H1 (cell line): ENCODE data around the gene TUBA3D. TPM values are rescaled to one million over a fixed set of nuclear protein-coding genes. Genes with fewer than 3 reads are reported as not detected.
"Not testable (repeated sequence)": the region's sequence is repeated elsewhere in the genome, so short reads cannot be mapped to it uniquely, and the experiment has no call there.

Experiments
- CTCF ChIA-PET: fragments of 300-600 bp; sonication (Branson Sonifier 250); formaldehyde crosslinking; loops from one replicate; lab custom pipeline; 2021; ENCODE audit not compliant: partially characterized antibody; lab: Charles Lee
- POLR2A ChIA-PET: fragments of 300-600 bp; sonication (Branson Sonifier 250); formaldehyde crosslinking; loops from one replicate; lab custom pipeline; 2021; ENCODE audit warnings: inconsistent platforms; ENCODE audit not compliant: partially characterized antibody; lab: Charles Lee
- DNase-seq, 2 experiments: peaks; one replicate each; pipeline versions ENCODE4 v3.0.0 to v3.0.0-alpha.2; 2010 to 2022; ENCODE audit warnings: low spot score in 2 of 2, low read depth in 1 of 2, mixed read lengths in 1 of 2
- FAIRE-seq: peaks from 2 replicates; lab custom pipeline; 2011; peaks lifted over from hg19 to GRCh38; lab: Jason Lieb, UNC
- H2AFZ ChIP-seq: 2 replicates; pipeline ENCODE4 v1.8.1; 2012; ENCODE audit warnings: low read length, inconsistent platforms
- H2AK5ac ChIP-seq: 2 replicates; pipeline ENCODE4 v1.6.1; 2013; ENCODE audit warnings: low read depth, low read length
- H2BK120ac ChIP-seq: replicated peaks from 2 replicates; pipeline ENCODE3; 2013; ENCODE audit warnings: low read depth, low read length, inconsistent platforms
- H2BK12ac ChIP-seq: 2 replicates; pipeline ENCODE4 v1.6.1; 2013; ENCODE audit warnings: low read depth, low read length
- H2BK15ac ChIP-seq: 2 replicates; pipeline ENCODE4 v1.6.1; 2013; ENCODE audit warnings: low read length
- H2BK20ac ChIP-seq: 2 replicates; pipeline ENCODE4 v1.6.1; 2013; ENCODE audit warnings: low read length
- H2BK5ac ChIP-seq: 2 replicates; pipeline ENCODE4 v1.6.1; 2013; ENCODE audit warnings: low read depth, low read length
- H3K14ac ChIP-seq: 2 replicates; pipeline ENCODE4 v1.6.1; 2013; ENCODE audit warnings: inconsistent platforms; ENCODE audit not compliant: insufficient read length
- H3K18ac ChIP-seq: 2 replicates; pipeline ENCODE4 v1.6.1; 2013; ENCODE audit warnings: low read length; ENCODE audit errors: extremely low read depth
- H3K23ac ChIP-seq: 2 replicates; pipeline ENCODE4 v1.6.1; 2013; ENCODE audit warnings: inconsistent platforms; ENCODE audit not compliant: insufficient read length
- H3K23me2 ChIP-seq: 2 replicates; pipeline ENCODE4 v1.6.1; 2013; ENCODE audit warnings: low read depth, low read length
- H3K27ac ChIP-seq: 2 replicates; pipeline ENCODE4 v1.6.1; 2011; ENCODE audit warnings: low read depth, low read length, inconsistent platforms
- H3K27me3 ChIP-seq, 4 experiments: replicated peaks in 1 of 4; 1 replicate in 1 of 4; 2 replicates in 3 of 4; pipeline versions ENCODE4 v1.6.1 to v1.8.1; 2011 to 2013; ENCODE audit warnings: low read length in 3 of 4, mild to moderate bottlenecking in 3 of 4, inconsistent platforms in 2 of 4, mixed read lengths in 2 of 4, moderate library complexity in 1 of 4; ENCODE audit not compliant: control insufficient read depth in 3 of 4, insufficient read depth in 3 of 4; ENCODE audit errors: extremely low read depth in 1 of 4
- H3K36me3 ChIP-seq, 4 experiments: 2 replicates each; pipeline versions ENCODE4 v1.6.1 to v1.8.1; 2011 to 2013; ENCODE audit warnings: mild to moderate bottlenecking in 4 of 4, low read length in 3 of 4, moderate library complexity in 2 of 4, control low read depth in 1 of 4, inconsistent platforms in 1 of 4; ENCODE audit not compliant: insufficient read depth in 4 of 4, control insufficient read depth in 2 of 4
- H3K4ac ChIP-seq: replicated peaks from 2 replicates; pipeline ENCODE3; 2013; ENCODE audit warnings: low read length, low read depth, mixed read lengths, inconsistent platforms; ENCODE audit not compliant: insufficient read length
- H3K4me1 ChIP-seq, 4 experiments: replicated peaks in 1 of 4; 1 replicate in 1 of 4; 2 replicates in 3 of 4; pipeline versions ENCODE4 v1.6.1 to v1.8.1; 2011 to 2013; ENCODE audit warnings: low read length in 3 of 4, inconsistent platforms in 2 of 4, mixed read lengths in 1 of 4; ENCODE audit not compliant: insufficient read depth in 4 of 4, control insufficient read depth in 3 of 4
- H3K4me2 ChIP-seq, 2 experiments: 2 replicates each; pipeline versions ENCODE4 v1.6.1 to v1.8.1; 2011 to 2013; ENCODE audit warnings: low read depth in 2 of 2, low read length in 2 of 2, control low read depth in 1 of 2, inconsistent platforms in 1 of 2, mild to moderate bottlenecking in 1 of 2; ENCODE audit not compliant: insufficient read depth in 1 of 2
- H3K4me3 ChIP-seq, 4 experiments: fragments of 200-600, 300-600 bp in 1 of 4; sonication (generic), shearing (Covaris generic), sonication (Bioruptor Twin) in 1 of 4; 2 replicates each; pipeline versions ENCODE4 v1.5.1 to v1.8.1; 2011 to 2016; ENCODE audit warnings: low read length in 4 of 4, low read depth in 3 of 4, control low read depth in 2 of 4, inconsistent platforms in 2 of 4, mild to moderate bottlenecking in 2 of 4, mixed read lengths in 1 of 4, moderate library complexity in 1 of 4; ENCODE audit not compliant: insufficient read depth in 2 of 4; ENCODE audit errors: extremely low read depth in 1 of 4
- H3K56ac ChIP-seq: replicated peaks from 2 replicates; pipeline ENCODE3; 2013; ENCODE audit warnings: low read depth, mild to moderate bottlenecking, mixed read lengths, low read length, inconsistent platforms; ENCODE audit not compliant: insufficient read length
- H3K79me1 ChIP-seq: 2 replicates; pipeline ENCODE4 v1.6.1; 2013; ENCODE audit warnings: low read depth, low read length, control low read depth
- H3K79me2 ChIP-seq, 2 experiments: 2 replicates each; pipeline versions ENCODE4 v1.6.1 to v1.8.1; 2012 to 2013; ENCODE audit warnings: low read length in 2 of 2, mild to moderate bottlenecking in 2 of 2, inconsistent platforms in 1 of 2; ENCODE audit not compliant: insufficient read depth in 2 of 2, control insufficient read depth in 1 of 2
- H3K9ac ChIP-seq, 4 experiments: replicated peaks in 1 of 4; 1 replicate in 1 of 4; 2 replicates in 3 of 4; pipeline versions ENCODE4 v1.6.1 to v1.8.1; 2011 to 2013; ENCODE audit warnings: low read depth in 3 of 4, low read length in 3 of 4, control low read depth in 2 of 4, mild to moderate bottlenecking in 2 of 4, moderate library complexity in 2 of 4, inconsistent platforms in 1 of 4; ENCODE audit errors: extremely low read depth in 1 of 4
- H3K9me3 ChIP-seq, 2 experiments: 2 replicates each; pipeline versions ENCODE4 v1.6.1 to v1.8.1; 2012 to 2013; ENCODE audit warnings: mild to moderate bottlenecking in 2 of 2, moderate library complexity in 2 of 2, control low read depth in 1 of 2, inconsistent platforms in 1 of 2, low read depth in 1 of 2, low read length in 1 of 2, mixed read lengths in 1 of 2; ENCODE audit not compliant: insufficient read depth in 2 of 2
- H4K20me1 ChIP-seq, 2 experiments: replicated peaks in 1 of 2; 2 replicates each; pipeline versions ENCODE3 to v1.8.1; 2011 to 2013; ENCODE audit warnings: inconsistent platforms in 2 of 2, low read length in 2 of 2, mild to moderate bottlenecking in 1 of 2; ENCODE audit not compliant: insufficient read depth in 2 of 2, control insufficient read depth in 1 of 2
- H4K5ac ChIP-seq: 2 replicates; pipeline ENCODE4 v1.6.1; 2013; ENCODE audit warnings: low read length, low read depth, mixed read lengths, inconsistent platforms; ENCODE audit not compliant: insufficient read length
- H4K8ac ChIP-seq: 2 replicates; pipeline ENCODE4 v1.8.0; 2013; ENCODE audit warnings: mild to moderate bottlenecking, moderate library complexity, low read length, inconsistent platforms; ENCODE audit not compliant: insufficient read depth; ENCODE audit errors: extremely low read depth
- H4K91ac ChIP-seq: replicated peaks from 2 replicates; pipeline ENCODE3; 2013; ENCODE audit warnings: low read length, mixed read lengths, inconsistent platforms; ENCODE audit not compliant: insufficient read length
- WGBS, 2 experiments: shearing (Covaris generic) in 1 of 2; methylation state at CpG; one replicate each; pipeline versions ENCODE4 v1.1.6 to v1.1.7; 2013 to 2015; ENCODE audit warnings: low lambda C conversion rate in 2 of 2, mixed read lengths in 2 of 2, inconsistent platforms in 1 of 2, low coverage in 1 of 2, missing lambda C conversion rate in 1 of 2; ENCODE audit not compliant: insufficient replicate concordance in 2 of 2, insufficient coverage in 1 of 2, insufficient read length in 1 of 2; ENCODE audit errors: extremely low coverage in 1 of 2, missing lambda C conversion rate in 1 of 2; 5-methylcytosine and 5-hydroxymethylcytosine counted together
- polyA plus RNA-seq, 7 experiments: library from polyadenylated mRNA; depleted of rRNA in 3 of 7; stranded (reverse) in 5 of 7; unstranded in 2 of 7; fragments of >200 nt in 5 of 7; fragments of 200-250 nt in 2 of 7; gene quantifications; 1 replicate in 5 of 7; 2 replicates in 1 of 7; 4 replicates in 1 of 7; pipeline versions ENCODE4 v1.2.1 to v1.2.3, GENCODE V29; 2011 to 2013; ENCODE audit warnings: missing spikeins in 2 of 7, mixed read lengths in 2 of 7
- total RNA-seq: library from RNA; stranded (reverse); fragmentation: NEBNext Ultra II Directional; extraction: Animal tissue kit (Norgen Biotek cat#: 25700); gene quantifications from 2 replicates; pipeline ENCODE4 v1.2.1, GENCODE V29; 2021

The TUBA3D gene
- total and polyA plus RNA-seq, 2 of the 8 experiments (the other 6 are each of a cell fraction or from before 2014, with no cell fraction given), result 0.15 TPM; not detected in 1

DNA sequence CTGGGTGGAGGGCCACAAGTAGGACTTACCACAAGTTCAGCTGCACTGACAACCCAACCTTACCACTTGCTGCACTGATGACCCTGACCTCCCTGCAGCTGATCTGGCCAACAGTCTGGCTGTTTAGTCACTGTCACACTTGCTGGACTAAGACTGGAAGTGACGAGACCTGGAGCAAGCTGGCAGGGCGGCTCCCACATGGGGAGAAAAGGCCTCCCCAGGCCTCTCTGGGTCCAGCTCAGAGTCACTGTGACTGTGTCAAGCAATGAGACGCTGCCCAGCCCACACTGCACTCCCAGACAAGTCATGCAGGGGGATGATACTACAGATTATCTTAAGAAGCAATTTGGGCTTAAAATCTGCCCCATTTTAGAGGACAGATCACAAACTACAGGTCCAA is 5.0 kb upstream of the TUBA3D start:
- H3K4ac ChIP-seq, H3K79me1 ChIP-seq, H4K5ac ChIP-seq, H2AK5ac ChIP-seq, H3K23ac ChIP-seq, H3K4me1 ChIP-seq, H3K4me2 ChIP-seq, H4K91ac ChIP-seq, CTCF ChIA-PET, H3K18ac ChIP-seq, H2BK5ac ChIP-seq, H3K56ac ChIP-seq, H3K9ac ChIP-seq, POLR2A ChIA-PET, H3K36me3 ChIP-seq, H3K9me3 ChIP-seq, H2AFZ ChIP-seq, H3K27ac ChIP-seq, H3K4me3 ChIP-seq, H4K20me1 ChIP-seq, H3K27me3 ChIP-seq, H2BK15ac ChIP-seq, H3K79me2 ChIP-seq, H3K14ac ChIP-seq, H2BK12ac ChIP-seq, H3K23me2 ChIP-seq, FAIRE-seq, H4K8ac ChIP-seq, H2BK120ac ChIP-seq, DNase-seq, H2BK20ac ChIP-seq: not testable (repeated sequence)
- 81% methylated on average over 3 of the region's 3 CpGs; no CpG with 5 or more reads in 1 of the 2 experiments for WGBS, 2 experiments

DNA sequence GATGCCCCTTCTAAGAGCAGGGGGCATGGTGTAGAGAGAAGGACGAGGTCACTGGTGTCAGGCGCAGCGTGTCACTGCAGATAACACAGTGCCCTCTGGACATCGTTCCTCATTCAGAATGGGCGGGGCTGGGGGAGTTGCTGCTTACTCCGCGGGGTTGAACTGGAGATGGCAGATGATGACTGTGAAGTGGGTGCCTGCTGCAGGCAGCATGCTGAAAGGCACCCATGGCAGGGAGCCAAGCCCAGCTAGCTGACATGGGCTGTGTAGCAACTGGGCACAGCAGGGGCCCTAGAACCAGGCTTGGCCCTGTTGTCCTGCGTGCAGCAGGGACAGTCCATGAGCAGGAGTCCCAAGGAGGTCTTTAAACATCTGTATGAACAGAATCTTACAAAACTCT is 4.3 kb upstream of the TUBA3D start:
- H3K4me2 ChIP-seq, H3K23ac ChIP-seq, H2AFZ ChIP-seq, H3K4ac ChIP-seq, H3K27me3 ChIP-seq, CTCF ChIA-PET, POLR2A ChIA-PET, H2BK15ac ChIP-seq, DNase-seq, H2BK12ac ChIP-seq, H3K18ac ChIP-seq, H2BK5ac ChIP-seq, H3K4me3 ChIP-seq, H3K36me3 ChIP-seq, H3K9me3 ChIP-seq, H2BK20ac ChIP-seq, H3K27ac ChIP-seq, H4K20me1 ChIP-seq, H2AK5ac ChIP-seq, FAIRE-seq, H3K9ac ChIP-seq, H4K8ac ChIP-seq, H4K91ac ChIP-seq, H3K56ac ChIP-seq, H4K5ac ChIP-seq, H3K23me2 ChIP-seq, H2BK120ac ChIP-seq, H3K79me2 ChIP-seq, H3K79me1 ChIP-seq, H3K14ac ChIP-seq, H3K4me1 ChIP-seq: not testable (repeated sequence)
- WGBS, 2 experiments, result 90% methylated on average over 1 of the region's 8 CpGs; no CpG with 5 or more reads in 1 of the 2 experiments
